Fibroblast of lung (primary cell): ENCODE measurements around the gene RANBP3L. TPM values are rescaled to one million over a fixed set of nuclear protein-coding genes. Genes with fewer than 3 reads are reported as not detected.

ENCODE experiments used
- DNase-seq, 2 donors: peaks; one replicate each; pipeline versions ENCODE4 v3.0.0 to v3.0.0-alpha.2; 2010; ENCODE audit warnings: low read depth in 2 of 2
- H2AFZ ChIP-seq: 2 replicates; pipeline ENCODE4 v1.5.1; 2012; ENCODE audit warnings: low read length, control low read depth, inconsistent platforms
- H3K27ac ChIP-seq: 2 replicates; pipeline ENCODE4 v1.5.1; 2011; ENCODE audit warnings: low read length, control low read depth; ENCODE audit not compliant: insufficient read depth
- H3K27me3 ChIP-seq: 2 replicates; pipeline ENCODE4 v1.5.1; 2011; ENCODE audit warnings: mild to moderate bottlenecking, low read length; ENCODE audit not compliant: control insufficient read depth, insufficient read depth
- H3K36me3 ChIP-seq: 2 replicates; pipeline ENCODE4 v1.5.1; 2011; ENCODE audit warnings: low read length; ENCODE audit not compliant: control insufficient read depth, insufficient read depth
- H3K4me1 ChIP-seq: 2 replicates; pipeline ENCODE4 v1.5.1; 2011; ENCODE audit warnings: low read length; ENCODE audit not compliant: control insufficient read depth, insufficient read depth; ENCODE audit errors: extremely low read depth
- H3K4me2 ChIP-seq: 2 replicates; pipeline ENCODE4 v1.5.1; 2011; ENCODE audit warnings: low read length, control low read depth; ENCODE audit not compliant: insufficient read depth; ENCODE audit errors: extremely low read depth
- H3K4me3 ChIP-seq, 4 experiments: fragments of 200-600 bp in 1 of 4; sonication (generic) in 1 of 4; replicated peaks in 1 of 4; 2 replicates each; pipeline ENCODE4 v1.5.1; 2011 to 2016; ENCODE audit warnings: low read length in 4 of 4, low read depth in 3 of 4, mild to moderate bottlenecking in 3 of 4, control low read depth in 2 of 4, inconsistent platforms in 1 of 4, mixed read lengths in 1 of 4; ENCODE audit not compliant: insufficient read depth in 1 of 4; ENCODE audit errors: control extremely low read depth in 1 of 4
- H3K79me2 ChIP-seq: 2 replicates; pipeline ENCODE4 v1.5.1; 2012; ENCODE audit warnings: mild to moderate bottlenecking, low read length, inconsistent platforms; ENCODE audit not compliant: control insufficient read depth, insufficient read depth
- H3K9ac ChIP-seq: 2 replicates; pipeline ENCODE4 v1.5.1; 2011; ENCODE audit warnings: mild to moderate bottlenecking, low read length, control low read depth; ENCODE audit not compliant: insufficient read depth
- H3K9me3 ChIP-seq: 2 replicates; pipeline ENCODE4 v1.5.1; 2012; ENCODE audit warnings: low read depth, low read length; ENCODE audit not compliant: control insufficient read depth, insufficient read depth
- H4K20me1 ChIP-seq: 2 replicates; pipeline ENCODE4 v1.5.1; 2011; ENCODE audit warnings: low read length; ENCODE audit not compliant: control insufficient read depth, insufficient read depth; ENCODE audit errors: extremely low read depth
- EZH2 ChIP-seq: IDR thresholded peaks from 2 replicates; pipeline ENCODE4 v1.5.1; 2012; ENCODE audit warnings: low read length, control low read depth, mild to moderate bottlenecking; ENCODE audit errors: missing control alignments
- polyA plus RNA-seq, 2 donors: library from polyadenylated mRNA; depleted of rRNA in 1 of 2; stranded (reverse) in 1 of 2; unstranded in 1 of 2; fragments of >200 nt; gene quantifications; 2 replicates each; pipeline ENCODE4 v1.2.1, GENCODE V29; 2011 to 2012; ENCODE audit warnings: missing spikeins in 1 of 2
- total RNA-seq: library from RNA; depleted of rRNA; stranded (reverse); fragments of >200 nt; gene quantifications from 2 replicates; pipeline ENCODE4 v1.2.1, GENCODE V29; 2014
- TF ChIP-seq, protein P1 (sequence below), 2 donors: IDR thresholded peaks in 1 of 2; conservative IDR thresholded peaks in 1 of 2; 1 replicate in 1 of 2; 2 replicates in 1 of 2; pipeline ENCODE4 v1.5.1; 2011 to 2012; ENCODE audit warnings: low read length in 2 of 2, control low read depth in 1 of 2, inconsistent platforms in 1 of 2, low read depth in 1 of 2, mild to moderate bottlenecking in 1 of 2

The RANBP3L gene
- total and polyA plus RNA-seq, 2 donors (not counting 1 experiment from before 2014, with no cell fraction given) = 0.09 TPM; not detected in 1

DNA sequence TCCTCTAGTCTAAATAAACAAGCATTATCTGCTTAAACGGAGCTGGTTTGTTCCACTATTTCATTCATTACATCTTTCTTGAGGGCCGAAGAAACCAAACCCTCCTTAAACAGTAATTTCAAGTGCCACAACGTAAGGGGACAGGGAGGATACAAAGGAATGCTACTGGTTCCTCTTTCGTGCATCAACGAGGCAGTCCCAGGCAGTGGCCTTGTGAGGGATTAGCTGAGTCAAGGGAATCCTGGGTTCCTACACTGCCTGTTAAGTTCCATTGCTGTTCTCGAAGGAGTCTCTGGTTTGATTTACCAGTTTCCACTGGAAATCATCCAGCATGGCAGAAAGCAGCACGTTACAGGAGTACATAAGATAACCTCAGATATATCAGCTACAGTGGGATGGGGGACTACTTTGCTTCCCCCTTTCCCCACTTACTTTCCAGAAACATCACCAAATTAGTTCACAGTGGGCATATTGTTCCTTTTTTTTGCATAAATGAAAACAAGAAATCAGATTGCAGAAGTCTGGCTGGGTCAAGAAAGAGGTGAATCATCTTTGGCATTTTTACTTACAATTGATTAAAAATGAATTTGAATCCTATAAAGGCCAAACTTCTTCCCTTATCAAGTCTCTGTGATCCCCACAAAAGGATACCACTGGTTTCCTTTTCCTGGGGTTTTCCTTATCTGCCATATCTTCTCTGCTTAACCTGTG lies 2.5 kb upstream of the RANBP3L start:
- no peak for DNase-seq
- H3K9ac ChIP-seq = no peak overlapping the region
- no peaks in the 10 kb centered on the region for H3K9me3 ChIP-seq
- TF ChIP-seq EZH2 = no peak
- TF ChIP-seq, protein P1, sequence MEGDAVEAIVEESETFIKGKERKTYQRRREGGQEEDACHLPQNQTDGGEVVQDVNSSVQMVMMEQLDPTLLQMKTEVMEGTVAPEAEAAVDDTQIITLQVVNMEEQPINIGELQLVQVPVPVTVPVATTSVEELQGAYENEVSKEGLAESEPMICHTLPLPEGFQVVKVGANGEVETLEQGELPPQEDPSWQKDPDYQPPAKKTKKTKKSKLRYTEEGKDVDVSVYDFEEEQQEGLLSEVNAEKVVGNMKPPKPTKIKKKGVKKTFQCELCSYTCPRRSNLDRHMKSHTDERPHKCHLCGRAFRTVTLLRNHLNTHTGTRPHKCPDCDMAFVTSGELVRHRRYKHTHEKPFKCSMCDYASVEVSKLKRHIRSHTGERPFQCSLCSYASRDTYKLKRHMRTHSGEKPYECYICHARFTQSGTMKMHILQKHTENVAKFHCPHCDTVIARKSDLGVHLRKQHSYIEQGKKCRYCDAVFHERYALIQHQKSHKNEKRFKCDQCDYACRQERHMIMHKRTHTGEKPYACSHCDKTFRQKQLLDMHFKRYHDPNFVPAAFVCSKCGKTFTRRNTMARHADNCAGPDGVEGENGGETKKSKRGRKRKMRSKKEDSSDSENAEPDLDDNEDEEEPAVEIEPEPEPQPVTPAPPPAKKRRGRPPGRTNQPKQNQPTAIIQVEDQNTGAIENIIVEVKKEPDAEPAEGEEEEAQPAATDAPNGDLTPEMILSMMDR (conservative IDR thresholded peaks at IDR 0.05 in 1 of 2, IDR thresholded peaks at IDR 0.05 in 1 of 2; ENCODE audit: low read depth in 1 of 2, low read length in 2 of 2) = no peak
- H4K20me1 ChIP-seq = no peaks in the 10 kb centered on the region
- H3K36me3 ChIP-seq = no peaks in the 10 kb centered on the region
- no peak overlapping the region for H3K4me2 ChIP-seq
- no peaks in the 10 kb centered on the region for H3K79me2 ChIP-seq
- H3K27me3 ChIP-seq = no peaks in the 10 kb centered on the region
- peaks cover 9% of the 10 kb centered on the region for H3K4me1 ChIP-seq
- H3K4me3 ChIP-seq = no peak overlapping the region
- no peak overlapping the region for H2AFZ ChIP-seq
- no peak overlapping the region for H3K27ac ChIP-seq

DNA sequence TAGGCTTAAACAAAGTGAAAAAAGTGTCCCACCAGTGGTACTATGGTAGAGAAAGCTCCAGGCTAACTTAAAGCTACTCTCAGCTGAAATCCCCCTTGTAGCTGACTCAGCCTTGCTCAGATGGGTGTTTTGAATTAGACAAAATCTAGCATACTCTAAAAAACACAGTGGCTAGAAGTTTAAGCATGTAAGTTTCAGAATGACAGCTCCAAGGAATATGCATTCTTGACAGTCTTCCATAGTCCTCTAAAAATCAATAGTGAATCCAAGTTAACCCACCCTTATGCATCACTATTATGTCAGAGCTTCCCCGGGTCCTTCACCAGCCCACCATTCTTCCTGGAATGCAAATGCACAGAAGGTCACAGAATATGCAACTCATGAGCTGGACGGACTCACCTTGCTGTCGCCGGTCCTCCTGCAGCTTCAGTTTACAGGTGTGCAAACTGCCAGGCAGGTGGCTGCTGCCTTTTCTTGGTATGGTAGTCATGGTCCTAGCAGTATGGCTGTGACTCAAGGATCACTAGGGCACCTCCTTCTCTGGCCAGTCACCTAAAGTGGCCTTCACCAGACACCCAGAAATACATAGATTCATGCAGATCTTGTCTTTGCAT lies 668 bp downstream of the RANBP3L start:
- Histone ChIP-seq H3K27ac (no peak overlapping the region), H2AFZ (no peak overlapping the region), H3K27me3 (no peaks in the 10 kb centered on the region), H4K20me1 (no peaks in the 10 kb centered on the region), H3K9me3 (no peaks in the 10 kb centered on the region), H3K79me2 (no peaks in the 10 kb centered on the region), H3K9ac (no peak overlapping the region), H3K36me3 (no peaks in the 10 kb centered on the region), H3K4me2 (peak overlapping the region; percentile 49), H3K4me3 (peak overlapping the region in 1 of 4 experiments; percentile 49), H3K4me1 (peaks cover 9% of the 10 kb centered on the region)
- peak in 1 of 2 donors; percentile 41 for DNase-seq
- TF ChIP-seq, protein P1 (conservative IDR thresholded peaks at IDR 0.05 in 1 of 2, IDR thresholded peaks at IDR 0.05 in 1 of 2; ENCODE audit: low read depth in 1 of 2, low read length in 2 of 2) = no peak
- no peak for TF ChIP-seq EZH2

- no peaks in the 10 kb centered on the region for H4K20me1 ChIP-seq
- peaks cover 4% of the 10 kb centered on the region for H3K4me1 ChIP-seq
- H3K9me3 ChIP-seq = no peaks in the 10 kb centered on the region
- TF ChIP-seq EZH2 = no peak
- TF ChIP-seq, protein P1 (conservative IDR thresholded peaks at IDR 0.05 in 1 of 2, IDR thresholded peaks at IDR 0.05 in 1 of 2; ENCODE audit: low read depth in 1 of 2, low read length in 2 of 2) = no peak
- H3K9ac ChIP-seq = no peak overlapping the region
- no peak overlapping the region for H3K27ac ChIP-seq
- H3K4me2 ChIP-seq = peak overlapping the region; percentile 49
- no peaks in the 10 kb centered on the region for H3K79me2 ChIP-seq
- no peaks in the 10 kb centered on the region for H3K36me3 ChIP-seq
- no peaks in the 10 kb centered on the region for H3K27me3 ChIP-seq
- no peak overlapping the region for H2AFZ ChIP-seq
- no peak overlapping the region for H3K4me3 ChIP-seq
- DNase-seq = peak in 1 of 2 donors; percentile 54
Observed at GRCh38 chr5:36300191-36300926, 1.3 kb downstream of the RANBP3L start.
